ENCODE measurements around the gene ATF1. TPM values are rescaled to one million over a fixed set of nuclear protein-coding genes. Genes with fewer than 3 reads are reported as not detected.
"Not testable (repeated sequence)": the region's sequence is repeated elsewhere in the genome, so short reads cannot be mapped to it uniquely, and the experiment has no call there.

The ATF1 gene
- total RNA-seq, 6 experiments from 2014 or later = 33.6 to 37.7 (median 34.4) TPM

- Mint-ChIP-seq H3K4me1 (ENCODE audit: low read depth) (peaks cover 11% of the 10 kb centered on the region), H3K36me3 (ENCODE audit: low read depth) (no peaks in the 10 kb centered on the region), H3K4me3 (no peak overlapping the region), H3K9me3 (no peaks in the 10 kb centered on the region), H3K27ac (peak overlapping the region; percentile 74), H3K27me3 (ENCODE audit: insufficient read depth) (no peaks in the 10 kb centered on the region; the same call in 1 of the 2 replicates)
- peak; percentile 84 for TF ChIP-seq CTCF (IDR thresholded peaks at IDR 0.05)
- peak; percentile 64 for DNase-seq
Measured at GRCh38 chr12:50825372-50825838, 61.5 kb downstream of the ATF1 start.

- Mint-ChIP-seq H3K4me1 (ENCODE audit: low read depth) (peaks cover 11% of the 10 kb centered on the region), H3K27me3 (ENCODE audit: insufficient read depth) (no peaks in the 10 kb centered on the region; the same call in 1 of the 2 replicates), H3K4me3 (no peak overlapping the region), H3K9me3 (peaks cover 10% of the 10 kb centered on the region), H3K36me3 (ENCODE audit: low read depth) (peaks cover 1% of the 10 kb centered on the region), H3K27ac (no peak overlapping the region)
- TF ChIP-seq CTCF (IDR thresholded peaks at IDR 0.05) = no peak
- DNase-seq = no peak
Measured at GRCh38 chr12:50828121-50828520, 64.2 kb downstream of the ATF1 start.

DNA sequence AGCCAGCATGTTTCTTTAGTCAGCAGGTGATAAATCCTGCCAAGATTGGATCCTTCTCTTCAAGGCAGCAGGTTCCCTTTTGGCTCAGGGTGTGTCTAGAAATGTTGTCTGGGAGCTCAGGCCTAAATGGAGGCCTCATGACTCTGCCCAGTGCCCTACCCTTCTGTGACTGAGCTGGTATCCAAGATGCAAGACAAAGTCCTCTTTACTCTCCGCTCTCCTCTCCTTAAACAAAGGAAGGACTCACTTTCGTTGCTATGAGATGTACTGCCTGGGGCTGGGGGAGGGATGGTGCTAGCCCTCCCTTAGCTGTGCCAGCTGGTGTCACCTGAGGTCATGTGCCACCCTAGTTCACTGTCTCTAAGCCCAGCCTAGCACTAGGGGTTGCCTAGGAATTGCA is 65.0 kb downstream of the ATF1 start:
- Mint-ChIP-seq H3K27ac (no peak overlapping the region), H3K36me3 (ENCODE audit: low read depth) (peaks cover 7% of the 10 kb centered on the region), H3K9me3 (peaks cover 17% of the 10 kb centered on the region), H3K4me3 (no peak overlapping the region), H3K27me3 (ENCODE audit: insufficient read depth) (no peaks in the 10 kb centered on the region; the same call in 1 of the 2 replicates), H3K4me1 (ENCODE audit: low read depth) (peaks cover 11% of the 10 kb centered on the region)
- no peak for DNase-seq
- TF ChIP-seq CTCF (IDR thresholded peaks at IDR 0.05) = no peak

GRCh38 chr12:50833801-50834200 is 69.9 kb downstream of the ATF1 start:
- not testable (repeated sequence) for H3K4me1 Mint-ChIP-seq (ENCODE audit: low read depth); H3K36me3 Mint-ChIP-seq (ENCODE audit: low read depth); H3K4me3 Mint-ChIP-seq; H3K27ac Mint-ChIP-seq; DNase-seq; H3K27me3 Mint-ChIP-seq (ENCODE audit: insufficient read depth)
- H3K9me3 Mint-ChIP-seq = peaks cover 30% of the 10 kb centered on the region

DNA sequence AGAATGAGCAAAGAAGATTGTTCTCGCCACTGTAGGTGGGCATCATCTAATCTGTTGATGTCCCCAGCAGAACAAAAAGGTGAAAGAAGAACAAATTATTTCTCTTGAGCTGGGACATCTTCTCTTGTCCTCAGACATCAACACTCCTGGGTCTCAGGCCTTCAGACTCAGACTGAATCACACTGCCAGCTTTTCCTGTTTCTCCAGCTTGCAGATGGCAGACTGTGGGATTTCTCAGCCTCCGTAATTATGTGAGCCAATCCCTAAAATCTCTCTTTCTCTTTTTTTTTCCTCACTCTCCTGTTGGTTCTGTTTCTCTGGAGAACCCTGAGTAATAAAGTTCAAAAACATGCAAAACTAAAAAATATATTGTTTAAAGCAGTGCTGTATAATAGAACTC is 75.1 kb downstream of the ATF1 start:
- no peaks in the 10 kb centered on the region; the same call in 1 of the 2 replicates for H3K4me1 Mint-ChIP-seq (ENCODE audit: low read depth)
- H3K36me3 Mint-ChIP-seq (ENCODE audit: low read depth) = peaks cover 10% of the 10 kb centered on the region
- no peak for TF ChIP-seq CTCF (IDR thresholded peaks at IDR 0.05)
- no peak for DNase-seq
- H3K27ac Mint-ChIP-seq = no peak overlapping the region
- no peak overlapping the region for H3K4me3 Mint-ChIP-seq
- H3K9me3 Mint-ChIP-seq = peaks cover 23% of the 10 kb centered on the region
- H3K27me3 Mint-ChIP-seq (ENCODE audit: insufficient read depth) = peaks cover 10% of the 10 kb centered on the region

GRCh38 chr12:50840809-50841487 is 77.0 kb downstream of the ATF1 start:
- no peak for TF ChIP-seq CTCF (IDR thresholded peaks at IDR 0.05)
- H3K27ac Mint-ChIP-seq = no peak overlapping the region
- peaks cover 10% of the 10 kb centered on the region for H3K36me3 Mint-ChIP-seq (ENCODE audit: low read depth)
- H3K4me1 Mint-ChIP-seq (ENCODE audit: low read depth) = peaks cover 7% of the 10 kb centered on the region
- peaks cover 11% of the 10 kb centered on the region for H3K9me3 Mint-ChIP-seq
- H3K27me3 Mint-ChIP-seq (ENCODE audit: insufficient read depth) = peaks cover 3% of the 10 kb centered on the region; the same call in 1 of the 2 replicates
- DNase-seq = no peak
- H3K4me3 Mint-ChIP-seq = no peak overlapping the region
